Stimulated activated CD4-positive, alpha-beta T cell treated with anti-CD3 and anti-CD28 coated beads, Interleukin-1b, Interleukin-23, amount 100 ng/mL, for 24 hours (primary cell): Measurements from ENCODE around the gene NLRP1.

ENCODE experiments used
- DNase-seq, 4 experiments: peaks; one replicate each; pipeline ENCODE4 v3.0.0-alpha.2; 2020; ENCODE audit warnings: low read depth in 4 of 4, low spot score in 1 of 4

The NLRP1 gene

GRCh38 chr17:5485270-5486205 lies 98.8 kb downstream of the NLRP1 start, which contains the start of gene DERL2:
TSS of gene DERL2 (minus strand) at chr17:5486178. CDS start at chr17:5486161, 17 bp downstream.
- DNase-seq: no peak

GRCh38 chr17:5481451-5481850 lies 102.9 kb downstream of the NLRP1 start:
- no peak for DNase-seq

GRCh38 chr17:5480962-5481361 lies 103.3 kb downstream of the NLRP1 start:
- no peak for DNase-seq

GRCh38 chr17:5478992-5479391 lies 105.3 kb downstream of the NLRP1 start:
- no peak for DNase-seq

GRCh38 chr17:5473906-5474305 lies 110.4 kb downstream of the NLRP1 start:
- no peak for DNase-seq

GRCh38 chr17:5472511-5472910 lies 111.8 kb downstream of the NLRP1 start:
- DNase-seq: no peak

GRCh38 chr17:5468075-5468473 lies 116.2 kb downstream of the NLRP1 start:
- peak in 2 of 4 experiments; percentile 7 to 8 for DNase-seq

GRCh38 chr17:5467416-5467815 lies 116.9 kb downstream of the NLRP1 start:
- DNase-seq: no peak

GRCh38 chr17:5466295-5466694 lies 118.0 kb downstream of the NLRP1 start:
- DNase-seq: no peak

GRCh38 chr17:5464717-5465507 lies 119.4 kb downstream of the NLRP1 start:
- DNase-seq: no peak
